Measurements from ENCODE around the gene SYT7. TPM values are rescaled to one million over a fixed set of nuclear protein-coding genes. Genes with fewer than 3 reads are reported as not detected.

Gene SYT7
- total RNA-seq, 4 donors from 2014 or later: 1.6 to 2.9 (median 1.9) TPM

DNA sequence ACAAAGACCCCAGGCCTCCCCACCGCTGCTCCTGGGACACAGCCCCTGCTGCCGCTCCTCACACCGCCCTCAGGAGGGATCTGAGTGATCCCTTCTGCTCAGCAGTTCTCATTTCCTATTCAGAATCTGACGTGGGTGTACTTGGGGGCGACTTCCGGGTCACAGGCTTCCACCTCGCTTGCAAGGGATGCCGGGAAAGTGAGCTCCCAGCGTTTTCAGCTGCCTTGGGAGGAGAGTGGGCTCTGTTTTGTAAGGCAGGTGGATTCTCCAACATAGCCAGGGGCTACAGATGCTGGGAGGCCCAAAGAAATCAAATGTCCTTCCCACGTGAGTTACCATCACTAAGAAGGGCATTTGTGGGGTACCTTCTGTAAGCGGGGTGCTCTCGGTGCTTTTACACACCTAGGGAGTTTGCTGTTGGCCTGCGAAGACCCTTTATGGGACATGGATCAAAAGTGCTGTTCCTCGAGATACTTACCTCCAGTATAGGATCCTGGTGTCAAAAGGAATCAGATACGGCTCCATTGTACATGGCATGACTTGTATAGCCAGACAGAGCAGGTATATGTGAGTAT lies 82.0 kb downstream of the SYT7 start:
- H3K9me3 ChIP-seq: no peaks in the 10 kb centered on the region
- intact Hi-C loops (cut with DNase I): no loop called here
- H3K4me1 ChIP-seq: peaks cover 0 to 4% (median 0%) of the 10 kb centered on the region in 3 donors
- no peak overlapping the region for H3K4me3 ChIP-seq
- H3K36me3 ChIP-seq: no peaks in the 10 kb centered on the region
- WGBS, 2 donors: 73 to 85% methylated on average over 7 to 11 of the region's 15 CpGs
- TF ChIP-seq, protein P1, sequence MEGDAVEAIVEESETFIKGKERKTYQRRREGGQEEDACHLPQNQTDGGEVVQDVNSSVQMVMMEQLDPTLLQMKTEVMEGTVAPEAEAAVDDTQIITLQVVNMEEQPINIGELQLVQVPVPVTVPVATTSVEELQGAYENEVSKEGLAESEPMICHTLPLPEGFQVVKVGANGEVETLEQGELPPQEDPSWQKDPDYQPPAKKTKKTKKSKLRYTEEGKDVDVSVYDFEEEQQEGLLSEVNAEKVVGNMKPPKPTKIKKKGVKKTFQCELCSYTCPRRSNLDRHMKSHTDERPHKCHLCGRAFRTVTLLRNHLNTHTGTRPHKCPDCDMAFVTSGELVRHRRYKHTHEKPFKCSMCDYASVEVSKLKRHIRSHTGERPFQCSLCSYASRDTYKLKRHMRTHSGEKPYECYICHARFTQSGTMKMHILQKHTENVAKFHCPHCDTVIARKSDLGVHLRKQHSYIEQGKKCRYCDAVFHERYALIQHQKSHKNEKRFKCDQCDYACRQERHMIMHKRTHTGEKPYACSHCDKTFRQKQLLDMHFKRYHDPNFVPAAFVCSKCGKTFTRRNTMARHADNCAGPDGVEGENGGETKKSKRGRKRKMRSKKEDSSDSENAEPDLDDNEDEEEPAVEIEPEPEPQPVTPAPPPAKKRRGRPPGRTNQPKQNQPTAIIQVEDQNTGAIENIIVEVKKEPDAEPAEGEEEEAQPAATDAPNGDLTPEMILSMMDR (IDR thresholded peaks at IDR 0.05): no peak
- no peak for TF ChIP-seq POLR2A (IDR thresholded peaks at IDR 0.05)
- H3K27me3 ChIP-seq: peaks cover 0 to 16% (median 0%) of the 10 kb centered on the region in 4 donors
- no peak overlapping the region for H3K27ac ChIP-seq
- no peak for DNase-seq

- TF ChIP-seq, protein P1 (IDR thresholded peaks at IDR 0.05): no peak
- TF ChIP-seq POLR2A (IDR thresholded peaks at IDR 0.05): no peak
These were observed 83.0 kb downstream of the SYT7 start for GRCh38 chr11:61497876-61498275.

GRCh38 chr11:61497473-61497872 lies 83.4 kb downstream of the SYT7 start:
- H3K4me1 ChIP-seq: peaks cover 0 to 4% (median 0%) of the 10 kb centered on the region in 3 donors
- no peak overlapping the region for H3K27ac ChIP-seq
- no peaks in the 10 kb centered on the region for H3K36me3 ChIP-seq
- 76 to 88% methylated on average over 2 of the region's 2 CpGs for WGBS, 2 donors
- DNase-seq: no peak
- intact Hi-C loops (cut with DNase I): no loop called here
- TF ChIP-seq, protein P1 (IDR thresholded peaks at IDR 0.05): no peak
- TF ChIP-seq POLR2A (IDR thresholded peaks at IDR 0.05): no peak
- H3K4me3 ChIP-seq: no peak overlapping the region
- H3K9me3 ChIP-seq: no peaks in the 10 kb centered on the region
- H3K27me3 ChIP-seq: peaks cover 0 to 16% (median 0%) of the 10 kb centered on the region in 4 donors

More at GRCh38 chr11:61497876-61498275, 83.0 kb downstream of the SYT7 start:
- Histone ChIP-seq H3K27me3 (peaks cover 0 to 16% (median 0%) of the 10 kb centered on the region in 4 donors), H3K4me3 (no peak overlapping the region), H3K4me1 (peaks cover 0 to 4% (median 0%) of the 10 kb centered on the region in 3 donors), H3K27ac (no peak overlapping the region), H3K9me3 (no peaks in the 10 kb centered on the region), H3K36me3 (no peaks in the 10 kb centered on the region)
- 68 to 80% methylated on average over 7 to 8 of the region's 9 CpGs for WGBS, 2 donors
- intact Hi-C loops (cut with DNase I): no loop called here
- no peak for DNase-seq

DNA sequence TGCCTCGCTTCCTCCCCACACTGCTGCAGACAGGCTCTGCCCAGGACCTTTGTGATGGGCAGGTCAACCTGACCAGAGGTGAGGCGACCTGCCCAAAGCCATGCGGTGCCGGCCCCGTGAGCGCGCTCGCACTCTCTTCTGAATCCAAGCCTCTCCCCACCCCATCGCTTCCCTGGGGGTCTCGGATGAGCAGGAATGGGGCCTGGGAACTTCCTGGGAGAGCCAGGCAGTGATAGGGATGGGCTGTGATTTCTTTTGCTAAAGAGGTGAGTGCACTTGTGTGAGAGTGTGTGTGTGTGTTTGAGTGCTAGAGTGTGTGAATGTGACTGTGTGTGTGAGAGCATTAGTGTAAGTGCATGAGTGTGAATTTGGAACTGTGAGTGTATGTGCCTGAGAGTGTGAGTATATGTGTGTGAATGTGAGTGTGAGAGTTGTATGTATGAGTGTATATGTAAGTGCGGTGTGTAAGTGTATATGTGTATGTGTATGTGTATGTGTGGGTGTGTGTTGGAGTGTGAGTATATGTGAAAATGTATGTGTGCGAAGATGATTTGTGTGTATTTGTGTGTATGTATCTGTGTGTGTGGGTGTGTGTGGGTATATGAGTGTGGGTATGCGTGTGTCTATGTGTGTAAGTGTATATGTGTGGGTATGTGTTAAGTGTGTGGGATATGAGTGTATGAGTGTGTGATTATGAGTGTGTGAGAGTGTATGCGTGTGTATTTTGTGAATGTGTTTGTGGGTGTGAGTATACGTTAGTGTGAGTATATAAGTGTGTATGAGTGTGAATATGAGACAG lies 84.1 kb downstream of the SYT7 start:
- Histone ChIP-seq H3K36me3 (no peaks in the 10 kb centered on the region), H3K4me3 (no peak overlapping the region), H3K9me3 (no peaks in the 10 kb centered on the region), H3K27ac (no peak overlapping the region), H3K4me1 (peaks cover 0 to 4% (median 0%) of the 10 kb centered on the region in 3 donors), H3K27me3 (peaks cover 0 to 16% (median 0%) of the 10 kb centered on the region in 4 donors)
- TF ChIP-seq POLR2A (IDR thresholded peaks at IDR 0.05): no peak
- TF ChIP-seq, protein P1 (IDR thresholded peaks at IDR 0.05): no peak
- intact Hi-C loops (cut with DNase I): no loop called here
- DNase-seq: no peak
- 93 to 95% methylated on average over 6 to 8 of the region's 15 CpGs for WGBS, 2 donors
